Calu3 (cell line): ENCODE results near the gene BMPER. TPM values are rescaled to one million over a fixed set of nuclear protein-coding genes. Genes with fewer than 3 reads are reported as not detected.

Experiments used
- BruUV-seq: library from RNA; stranded (reverse); fragments of 400-500 nt; replicated peaks from 2 replicates; lab custom pipeline; 2021; lab: Mats Ljungman, UMichigan
- CTCF ChIA-PET: fragments of 300-600 bp; sonication (Branson Sonifier 250); formaldehyde crosslinking; loops from one replicate; lab custom pipeline; 2022; ENCODE audit warnings: antibody characterized with exemption; lab: Charles Lee
- DNase-seq: peaks from one replicate; pipeline ENCODE4 v3.0.0; 2022
- H3K27ac Mint-ChIP-seq: one replicate; pipeline ENCODE4 v1.8.0; 2022; ENCODE audit warnings: mixed read lengths; ENCODE audit not compliant: unreplicated experiment
- H3K27me3 Mint-ChIP-seq: one replicate; pipeline ENCODE4 v1.8.0; 2022; ENCODE audit warnings: mixed read lengths; ENCODE audit not compliant: unreplicated experiment
- H3K36me3 Mint-ChIP-seq: one replicate; pipeline ENCODE4 v1.8.0; 2022; ENCODE audit warnings: mild to moderate bottlenecking, moderate library complexity, mixed read lengths; ENCODE audit not compliant: insufficient read depth, unreplicated experiment
- H3K4me1 Mint-ChIP-seq: one replicate; pipeline ENCODE4 v1.8.0; 2022; ENCODE audit warnings: mild to moderate bottlenecking, low read depth, mixed read lengths; ENCODE audit not compliant: unreplicated experiment
- H3K4me3 Mint-ChIP-seq: one replicate; pipeline ENCODE4 v1.8.0; 2022; ENCODE audit warnings: mild to moderate bottlenecking, low read depth, moderate library complexity, mixed read lengths; ENCODE audit not compliant: unreplicated experiment
- H3K9me3 Mint-ChIP-seq: one replicate; pipeline ENCODE4 v1.8.0; 2022; ENCODE audit warnings: low read depth, mixed read lengths; ENCODE audit not compliant: unreplicated experiment
- intact Hi-C: fragments of 100-400 bp; cut with micrococcal nuclease; formaldehyde crosslinking; loops from one replicate; pipeline ENCODE4 v1.10.0; 2022; ENCODE audit not compliant: unreplicated experiment
- total RNA-seq: library from RNA; stranded (reverse); gene quantifications from 2 replicates; pipeline ENCODE4 v1.2.3, GENCODE V29; 2022
- TF ChIP-seq, protein P1 (sequence below): fragments of 200-600 bp; IDR thresholded peaks from one replicate; pipeline ENCODE4 v1.8.0; 2022; ENCODE audit warnings: antibody characterized with exemption; ENCODE audit not compliant: unreplicated experiment

BMPER gene
- total RNA-seq, 1 experiment from 2014 or later: not detected

DNA sequence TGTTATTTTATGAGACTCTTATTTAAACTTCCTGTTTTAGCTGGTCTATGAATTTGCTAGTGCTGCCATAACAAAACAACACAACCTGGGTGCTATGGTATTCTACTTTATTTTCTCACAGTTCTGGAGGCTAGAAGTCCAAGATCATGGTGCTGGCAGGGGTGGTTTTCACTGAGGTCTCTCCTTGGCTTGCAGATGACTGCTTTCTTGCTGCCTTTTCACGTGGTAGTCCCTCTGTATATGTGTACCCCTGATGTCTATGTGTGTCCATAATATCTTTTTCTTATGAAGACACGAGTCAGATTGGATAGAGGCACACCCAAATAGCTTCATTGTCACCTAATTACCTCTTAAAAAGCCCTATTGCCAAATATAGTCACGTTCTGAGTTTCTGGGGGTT lies 270.5 kb downstream of the BMPER start:
- H3K27ac Mint-ChIP-seq: no peak overlapping the region
- BruUV-seq: no TSS peak
- CTCF ChIA-PET: interaction anchor here (1.2 kb wide), 1 partner anchor 16 kb away, joined by 3 read pairs; no protein-coding TSS in a partner anchor
- intact Hi-C loops: no loop called here
- peaks cover 7% of the 10 kb centered on the region for H3K9me3 Mint-ChIP-seq
- TF ChIP-seq, protein P1, sequence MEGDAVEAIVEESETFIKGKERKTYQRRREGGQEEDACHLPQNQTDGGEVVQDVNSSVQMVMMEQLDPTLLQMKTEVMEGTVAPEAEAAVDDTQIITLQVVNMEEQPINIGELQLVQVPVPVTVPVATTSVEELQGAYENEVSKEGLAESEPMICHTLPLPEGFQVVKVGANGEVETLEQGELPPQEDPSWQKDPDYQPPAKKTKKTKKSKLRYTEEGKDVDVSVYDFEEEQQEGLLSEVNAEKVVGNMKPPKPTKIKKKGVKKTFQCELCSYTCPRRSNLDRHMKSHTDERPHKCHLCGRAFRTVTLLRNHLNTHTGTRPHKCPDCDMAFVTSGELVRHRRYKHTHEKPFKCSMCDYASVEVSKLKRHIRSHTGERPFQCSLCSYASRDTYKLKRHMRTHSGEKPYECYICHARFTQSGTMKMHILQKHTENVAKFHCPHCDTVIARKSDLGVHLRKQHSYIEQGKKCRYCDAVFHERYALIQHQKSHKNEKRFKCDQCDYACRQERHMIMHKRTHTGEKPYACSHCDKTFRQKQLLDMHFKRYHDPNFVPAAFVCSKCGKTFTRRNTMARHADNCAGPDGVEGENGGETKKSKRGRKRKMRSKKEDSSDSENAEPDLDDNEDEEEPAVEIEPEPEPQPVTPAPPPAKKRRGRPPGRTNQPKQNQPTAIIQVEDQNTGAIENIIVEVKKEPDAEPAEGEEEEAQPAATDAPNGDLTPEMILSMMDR: no peak
- H3K36me3 Mint-ChIP-seq: no peaks in the 10 kb centered on the region
- H3K27me3 Mint-ChIP-seq: no peaks in the 10 kb centered on the region
- no peak for DNase-seq
- no peaks in the 10 kb centered on the region for H3K4me1 Mint-ChIP-seq
- H3K4me3 Mint-ChIP-seq: no peak overlapping the region

DNA sequence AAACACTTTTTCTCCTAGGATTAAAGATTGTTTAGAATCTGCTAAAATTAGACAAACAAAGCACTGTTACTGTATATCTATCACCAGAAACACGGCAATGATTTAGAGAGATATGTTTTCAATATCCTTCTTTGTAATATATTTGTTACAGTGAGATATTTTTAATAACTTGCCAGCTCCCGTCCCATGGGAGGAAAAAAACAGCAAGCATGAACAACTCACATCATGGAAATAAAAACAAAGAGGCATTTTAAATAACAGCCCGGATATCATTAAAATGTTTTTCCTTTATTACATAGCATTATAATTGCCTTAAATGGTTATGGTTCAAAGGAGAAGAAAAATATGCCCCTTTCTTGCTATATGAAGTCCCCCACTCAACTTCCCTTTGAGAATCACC lies 272.1 kb downstream of the BMPER start:
- Mint-ChIP-seq H3K36me3 (no peaks in the 10 kb centered on the region), H3K27ac (no peak overlapping the region), H3K27me3 (no peaks in the 10 kb centered on the region), H3K4me1 (no peaks in the 10 kb centered on the region), H3K4me3 (no peak overlapping the region), H3K9me3 (peaks cover 5% of the 10 kb centered on the region)
- CTCF ChIA-PET: no interaction called here
- intact Hi-C loops: no loop called here
- DNase-seq: no peak
- BruUV-seq: no TSS peak
- TF ChIP-seq, protein P1: no peak

DNA sequence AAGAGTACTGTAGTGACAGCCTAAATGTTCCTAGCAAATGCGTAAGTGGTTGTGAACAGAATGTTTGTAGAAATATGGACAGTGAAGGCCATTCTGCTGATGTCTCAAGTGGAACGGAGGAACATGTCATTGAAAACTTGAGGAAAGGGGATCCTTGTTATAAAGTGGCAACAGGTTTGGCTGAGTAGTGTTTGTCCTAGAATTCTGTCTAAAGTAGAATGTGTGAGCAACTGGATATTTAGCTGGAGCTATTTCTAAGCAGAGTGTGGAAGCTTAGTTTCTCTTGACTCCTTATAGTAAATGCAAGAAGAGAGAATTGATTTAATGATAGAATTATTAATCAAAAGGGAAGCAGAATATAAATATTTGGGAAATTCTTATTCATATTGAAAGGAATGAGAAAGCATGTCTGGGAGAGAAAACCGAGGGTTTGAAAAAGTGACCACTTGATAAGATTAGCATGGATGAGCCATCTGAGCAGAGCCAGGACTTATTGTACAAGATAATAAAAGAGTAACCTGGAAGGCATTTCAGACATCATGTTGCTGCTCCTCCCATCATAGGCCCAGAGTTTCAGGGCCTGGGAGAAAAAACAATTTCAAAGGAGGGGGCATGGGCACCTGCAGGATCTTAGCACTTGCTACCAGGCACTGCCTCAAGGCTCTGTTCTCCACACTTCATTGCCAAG lies 276.1 kb downstream of the BMPER start:
- intact Hi-C loops: no loop called here
- TF ChIP-seq, protein P1: no peak
- Mint-ChIP-seq H3K27me3 (no peaks in the 10 kb centered on the region), H3K4me1 (no peaks in the 10 kb centered on the region), H3K27ac (no peak overlapping the region), H3K4me3 (no peak overlapping the region), H3K36me3 (no peaks in the 10 kb centered on the region), H3K9me3 (no peaks in the 10 kb centered on the region)
- DNase-seq: no peak
- no TSS peak for BruUV-seq
- CTCF ChIA-PET: no interaction called here

DNA sequence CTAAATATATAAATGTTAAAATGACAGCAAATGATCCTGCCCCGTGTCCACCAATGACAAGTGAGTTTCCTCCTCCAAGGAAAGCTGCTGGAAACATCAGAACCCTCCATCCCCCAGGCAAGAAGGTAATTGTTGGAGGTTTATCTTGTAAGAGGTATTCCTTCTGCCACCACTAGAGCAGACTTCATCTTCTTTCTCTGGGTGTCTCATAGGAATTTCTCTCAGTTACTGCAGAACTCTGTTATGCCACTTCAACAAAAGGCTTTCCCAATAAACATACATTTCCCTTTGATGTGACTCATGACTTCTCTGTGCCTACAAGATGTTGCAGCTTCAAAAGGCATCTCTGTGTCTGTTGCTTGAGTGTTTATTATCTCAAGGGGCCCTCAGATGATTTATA lies 279.1 kb downstream of the BMPER start:
- no peak for DNase-seq
- H3K36me3 Mint-ChIP-seq: no peaks in the 10 kb centered on the region
- intact Hi-C loops: no loop called here
- TF ChIP-seq, protein P1: no peak
- peaks cover 8% of the 10 kb centered on the region for H3K27me3 Mint-ChIP-seq
- peaks cover 3% of the 10 kb centered on the region for H3K9me3 Mint-ChIP-seq
- no TSS peak for BruUV-seq
- CTCF ChIA-PET: no interaction called here
- H3K4me3 Mint-ChIP-seq: no peak overlapping the region
- H3K4me1 Mint-ChIP-seq: no peaks in the 10 kb centered on the region
- no peak overlapping the region for H3K27ac Mint-ChIP-seq
